ENCODE results near the gene MCF2L.

Gene MCF2L

GRCh38 chr13:112986470-112986869 lies 17.5 kb downstream of the MCF2L start:
- H3K4me2 ChIP-seq (ENCODE audit: low read depth, low read length, poor library complexity, severe bottlenecking) = no peak overlapping the region
- H3F3A ChIP-seq (ENCODE audit: insufficient read depth) = no peaks in the 10 kb centered on the region
- no peaks in the 10 kb centered on the region for H3K9me2 ChIP-seq (replicated peaks; ENCODE audit: insufficient read depth, low read length)

GRCh38 chr13:112986946-112987681 lies 18.1 kb downstream of the MCF2L start:
- H3K36me3 ChIP-seq (ENCODE audit: low read length) = no peaks in the 10 kb centered on the region
- no peak overlapping the region for H3K27ac ChIP-seq (ENCODE audit: low read depth, low read length)
- no peaks in the 10 kb centered on the region for H3K9me3 ChIP-seq (ENCODE audit: insufficient read depth, low read length)
- H3K27me3 ChIP-seq (ENCODE audit: low read length) = no peaks in the 10 kb centered on the region
- H3K9me2 ChIP-seq (replicated peaks; ENCODE audit: insufficient read depth, low read length) = no peaks in the 10 kb centered on the region
- TF ChIP-seq EZH2phosphoT487 (conservative IDR thresholded peaks at IDR 0.05; ENCODE audit: low read length) (no peak), CTCF (IDR thresholded peaks at IDR 0.05; ENCODE audit: insufficient read depth, low read length, poor library complexity, severe bottlenecking) (no peak)
- H3K9ac ChIP-seq (ENCODE audit: low read length) = no peak overlapping the region
- H3K4me3 ChIP-seq (ENCODE audit: insufficient read depth, low read length, poor library complexity, severe bottlenecking) = no peak overlapping the region
- H4K20me1 ChIP-seq (ENCODE audit: low read depth, low read length) = no peaks in the 10 kb centered on the region
- no peak overlapping the region for H2AFZ ChIP-seq (ENCODE audit: low read depth, low read length, severe bottlenecking)
- H3K79me2 ChIP-seq (ENCODE audit: insufficient read depth, low read length) = no peaks in the 10 kb centered on the region
- H3K4me2 ChIP-seq (ENCODE audit: low read depth, low read length, poor library complexity, severe bottlenecking) = no peak overlapping the region
- no peaks in the 10 kb centered on the region for H3F3A ChIP-seq (ENCODE audit: insufficient read depth)

More at GRCh38 chr13:112986470-112986869, 17.5 kb downstream of the MCF2L start:
- Histone ChIP-seq H3K79me2 (ENCODE audit: insufficient read depth, low read length) (no peaks in the 10 kb centered on the region), H3K9me3 (ENCODE audit: insufficient read depth, low read length) (no peaks in the 10 kb centered on the region), H3K36me3 (ENCODE audit: low read length) (no peaks in the 10 kb centered on the region), H4K20me1 (ENCODE audit: low read depth, low read length) (no peaks in the 10 kb centered on the region), H3K9ac (ENCODE audit: low read length) (no peak overlapping the region), H3K4me3 (ENCODE audit: insufficient read depth, low read length, poor library complexity, severe bottlenecking) (no peak overlapping the region), H2AFZ (ENCODE audit: low read depth, low read length, severe bottlenecking) (no peak overlapping the region), H3K27me3 (ENCODE audit: low read length) (no peaks in the 10 kb centered on the region), H3K27ac (ENCODE audit: low read depth, low read length) (no peak overlapping the region)
- TF ChIP-seq EZH2phosphoT487 (conservative IDR thresholded peaks at IDR 0.05; ENCODE audit: low read length) = no peak

GRCh38 chr13:112987682-112988024 lies 18.6 kb downstream of the MCF2L start:
- no peaks in the 10 kb centered on the region for H3K27me3 ChIP-seq (ENCODE audit: low read length)
- H3K4me3 ChIP-seq (ENCODE audit: insufficient read depth, low read length, poor library complexity, severe bottlenecking) = no peak overlapping the region
- TF ChIP-seq EZH2phosphoT487 (conservative IDR thresholded peaks at IDR 0.05; ENCODE audit: low read length) = no peak
- no peak for TF ChIP-seq CTCF (IDR thresholded peaks at IDR 0.05; ENCODE audit: insufficient read depth, low read length, poor library complexity, severe bottlenecking)

GRCh38 chr13:112990783-112991182 lies 21.8 kb downstream of the MCF2L start:
- Histone ChIP-seq H3K9me3 (ENCODE audit: insufficient read depth, low read length) (no peaks in the 10 kb centered on the region), H3K9ac (ENCODE audit: low read length) (no peak overlapping the region), H3K9me2 (replicated peaks; ENCODE audit: insufficient read depth, low read length) (no peaks in the 10 kb centered on the region), H2AFZ (ENCODE audit: low read depth, low read length, severe bottlenecking) (no peak overlapping the region), H3K4me2 (ENCODE audit: low read depth, low read length, poor library complexity, severe bottlenecking) (no peak overlapping the region), H3K27me3 (ENCODE audit: low read length) (no peaks in the 10 kb centered on the region), H3F3A (ENCODE audit: insufficient read depth) (no peaks in the 10 kb centered on the region), H3K36me3 (ENCODE audit: low read length) (no peaks in the 10 kb centered on the region), H3K79me2 (ENCODE audit: insufficient read depth, low read length) (no peaks in the 10 kb centered on the region), H4K20me1 (ENCODE audit: low read depth, low read length) (no peaks in the 10 kb centered on the region), H3K4me3 (ENCODE audit: insufficient read depth, low read length, poor library complexity, severe bottlenecking) (no peak overlapping the region), H3K27ac (ENCODE audit: low read depth, low read length) (no peak overlapping the region)
- TF ChIP-seq CTCF (IDR thresholded peaks at IDR 0.05; ENCODE audit: insufficient read depth, low read length, poor library complexity, severe bottlenecking) (no peak), EZH2phosphoT487 (conservative IDR thresholded peaks at IDR 0.05; ENCODE audit: low read length) (no peak)

More at GRCh38 chr13:112987682-112988024, 18.6 kb downstream of the MCF2L start:
- no peaks in the 10 kb centered on the region for H3F3A ChIP-seq (ENCODE audit: insufficient read depth)
- H3K79me2 ChIP-seq (ENCODE audit: insufficient read depth, low read length) = no peaks in the 10 kb centered on the region
- no peak overlapping the region for H2AFZ ChIP-seq (ENCODE audit: low read depth, low read length, severe bottlenecking)
- H3K36me3 ChIP-seq (ENCODE audit: low read length) = no peaks in the 10 kb centered on the region
- no peak overlapping the region for H3K27ac ChIP-seq (ENCODE audit: low read depth, low read length)
- H3K4me2 ChIP-seq (ENCODE audit: low read depth, low read length, poor library complexity, severe bottlenecking) = no peak overlapping the region
- H3K9me2 ChIP-seq (replicated peaks; ENCODE audit: insufficient read depth, low read length) = no peaks in the 10 kb centered on the region
- H4K20me1 ChIP-seq (ENCODE audit: low read depth, low read length) = no peaks in the 10 kb centered on the region
- H3K9ac ChIP-seq (ENCODE audit: low read length) = no peak overlapping the region
- no peaks in the 10 kb centered on the region for H3K9me3 ChIP-seq (ENCODE audit: insufficient read depth, low read length)
